T-helper 22 cell (primary cell): ENCODE data around the gene ACACB.

Experiments
- DNase-seq: peaks from one replicate; pipeline ENCODE4 v3.0.0-alpha.2; 2020; ENCODE audit warnings: low read depth

Gene ACACB

DNA sequence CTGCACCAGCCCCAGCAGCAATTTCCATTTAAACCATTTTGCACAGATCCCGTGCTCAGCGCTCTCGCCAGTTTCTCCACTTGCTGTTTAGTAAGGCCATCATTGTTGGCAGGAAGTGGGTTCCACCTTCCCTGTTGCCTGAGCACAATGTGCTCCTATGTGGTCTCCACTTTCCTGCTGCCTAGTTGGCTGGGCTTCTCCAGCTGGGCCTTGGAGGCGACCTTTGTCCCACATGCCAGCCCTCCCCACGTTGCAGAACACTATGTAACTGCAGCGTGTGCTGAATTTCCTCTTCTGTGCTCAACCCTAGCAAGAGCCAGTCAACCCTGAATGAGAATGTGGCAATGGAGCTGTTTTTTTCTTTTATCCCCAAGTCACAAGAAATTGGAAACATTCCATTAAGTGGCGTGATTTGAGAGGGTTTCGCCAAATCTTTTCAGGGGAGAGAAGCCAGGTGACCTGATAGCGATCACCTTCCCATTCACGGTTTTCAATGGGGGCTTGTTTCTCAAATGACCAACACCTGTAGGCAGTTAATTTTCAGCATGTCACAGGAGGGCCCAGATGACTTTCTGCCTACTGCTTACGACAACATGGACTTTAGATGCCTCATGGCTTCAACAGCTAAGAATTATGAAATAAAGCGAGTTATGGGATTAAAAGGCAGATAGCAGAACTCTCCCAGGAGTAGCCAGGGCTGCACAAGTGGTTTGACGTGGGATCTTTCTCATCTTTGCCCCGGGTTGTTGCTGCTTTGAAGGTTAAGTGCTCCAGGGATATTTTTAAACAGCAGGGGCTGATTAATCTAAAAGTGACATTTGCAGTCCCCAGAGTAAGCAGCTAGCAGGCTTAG lies at the start of gene ACACB:
Gene ACACB (plus strand): TSS at position 830 of the 853 bp plus-strand sequence. CDS start 22,819 bp downstream, outside the sequence.
- no peak for DNase-seq

DNA sequence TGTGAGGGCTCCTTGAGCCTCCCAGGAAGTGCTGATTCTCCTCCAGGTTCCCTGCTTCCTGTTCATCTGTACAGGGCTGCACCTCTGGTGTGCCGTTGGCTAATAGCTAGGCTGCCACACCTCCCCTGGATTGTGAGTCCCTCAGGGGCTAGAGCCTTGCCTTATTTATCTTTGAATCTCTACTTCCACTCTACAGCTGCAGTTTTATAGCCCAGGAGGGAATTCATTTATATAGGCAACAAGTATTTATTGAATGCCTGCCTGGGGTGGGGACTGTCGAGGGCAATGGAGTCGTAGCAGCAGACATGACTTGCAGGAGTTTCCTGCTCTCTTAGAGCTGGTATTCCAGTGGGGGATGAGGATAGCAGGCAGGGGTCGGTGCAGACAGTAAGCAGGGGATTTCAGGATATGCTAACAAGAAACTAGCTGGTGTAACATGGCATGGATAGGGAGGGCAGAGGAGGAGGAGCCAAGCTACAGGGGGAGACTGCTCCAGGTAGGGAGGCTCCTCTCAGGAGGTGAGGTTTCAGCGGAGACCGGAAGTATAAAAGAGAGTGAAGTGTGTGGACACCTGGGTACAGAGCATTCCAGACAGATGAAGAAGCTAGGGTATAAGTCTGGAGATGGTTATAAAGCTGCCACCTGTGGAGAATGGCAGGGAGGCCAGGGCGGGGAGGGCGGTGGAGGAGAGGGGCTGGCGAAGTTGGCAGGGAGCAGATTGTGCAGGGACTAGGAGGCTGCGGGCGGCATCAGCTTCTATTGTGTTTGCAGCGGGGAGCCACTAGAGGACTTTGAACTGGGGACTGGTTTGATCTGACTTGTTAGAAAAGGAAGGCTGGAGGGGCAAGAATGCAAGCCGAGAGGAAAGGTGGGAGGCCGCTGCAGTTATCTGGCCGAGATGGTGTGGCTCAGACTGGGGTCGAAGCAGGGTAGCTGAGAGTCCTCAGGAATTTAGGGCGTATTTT lies 46.8 kb upstream of the ACACB start:
- no peak for DNase-seq

DNA sequence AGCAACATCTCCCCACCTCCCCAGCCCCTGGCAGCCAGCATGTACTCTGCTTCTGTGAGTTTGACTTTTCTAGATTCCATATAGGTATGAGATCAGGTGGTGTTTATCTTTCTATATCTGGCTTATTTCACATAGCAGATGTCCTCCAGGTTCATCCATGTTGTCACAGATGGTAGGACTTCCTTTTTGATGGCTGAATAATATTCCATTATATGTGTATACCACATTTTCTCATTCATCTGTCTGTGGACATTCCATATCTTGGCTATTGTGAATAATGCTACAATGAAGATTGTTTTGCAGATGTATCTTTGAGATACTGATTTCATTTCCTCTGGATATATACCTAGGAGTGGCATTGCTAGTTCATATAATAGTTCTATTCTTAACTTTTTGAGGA lies 41.5 kb upstream of the ACACB start:
- no peak for DNase-seq

DNA sequence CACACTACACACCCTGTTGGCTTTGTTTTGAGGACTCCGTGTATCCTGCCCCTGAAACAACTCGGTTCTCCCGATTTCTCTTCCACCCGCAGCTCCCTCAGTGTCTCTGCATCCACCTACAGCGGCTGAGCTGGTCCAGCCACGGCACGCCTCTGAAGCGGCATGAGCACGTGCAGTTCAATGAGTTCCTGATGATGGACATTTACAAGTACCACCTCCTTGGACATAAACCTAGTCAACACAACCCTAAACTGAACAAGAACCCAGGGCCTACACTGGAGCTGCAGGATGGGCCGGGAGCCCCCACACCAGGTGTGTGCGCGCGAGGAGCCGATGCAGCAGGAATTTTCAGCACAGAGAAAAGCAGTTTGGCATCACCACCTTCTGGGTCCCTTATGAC lies 33.6 kb upstream of the ACACB start:
- DNase-seq: no peak

DNA sequence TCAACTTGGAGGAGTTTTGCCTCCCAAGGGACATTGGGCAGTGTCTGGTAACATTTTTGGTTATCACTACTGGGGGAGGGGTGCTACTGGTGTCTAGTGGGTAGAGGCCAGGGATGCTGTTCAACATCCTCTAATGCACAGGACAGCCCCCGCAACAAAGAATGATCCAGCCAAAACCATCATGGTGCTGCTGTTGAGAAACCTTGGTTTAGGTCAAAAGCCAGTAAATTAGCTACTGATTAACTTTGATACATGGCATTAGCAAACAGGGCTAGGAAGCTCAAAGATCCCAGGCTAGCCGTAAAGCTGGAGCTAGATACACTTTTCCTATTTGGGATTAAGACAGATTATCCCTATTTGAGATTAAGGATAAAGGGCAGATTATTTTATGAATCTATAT lies 32.0 kb upstream of the ACACB start:
- DNase-seq: no peak

DNA sequence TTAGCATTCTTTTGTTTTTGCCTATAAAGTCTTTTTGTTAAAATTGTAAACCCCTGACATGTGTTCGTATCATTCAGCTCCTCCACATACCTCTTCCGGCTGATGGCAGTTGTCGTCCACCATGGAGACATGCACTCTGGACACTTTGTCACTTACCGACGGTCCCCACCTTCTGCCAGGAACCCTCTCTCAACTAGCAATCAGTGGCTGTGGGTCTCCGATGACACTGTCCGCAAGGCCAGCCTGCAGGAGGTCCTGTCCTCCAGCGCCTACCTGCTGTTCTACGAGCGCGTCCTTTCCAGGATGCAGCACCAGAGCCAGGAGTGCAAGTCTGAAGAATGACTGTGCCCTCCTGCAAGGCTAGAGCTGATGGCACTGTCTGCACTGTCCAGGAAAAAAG lies 30.8 kb upstream of the ACACB start:
- DNase-seq: no peak

DNA sequence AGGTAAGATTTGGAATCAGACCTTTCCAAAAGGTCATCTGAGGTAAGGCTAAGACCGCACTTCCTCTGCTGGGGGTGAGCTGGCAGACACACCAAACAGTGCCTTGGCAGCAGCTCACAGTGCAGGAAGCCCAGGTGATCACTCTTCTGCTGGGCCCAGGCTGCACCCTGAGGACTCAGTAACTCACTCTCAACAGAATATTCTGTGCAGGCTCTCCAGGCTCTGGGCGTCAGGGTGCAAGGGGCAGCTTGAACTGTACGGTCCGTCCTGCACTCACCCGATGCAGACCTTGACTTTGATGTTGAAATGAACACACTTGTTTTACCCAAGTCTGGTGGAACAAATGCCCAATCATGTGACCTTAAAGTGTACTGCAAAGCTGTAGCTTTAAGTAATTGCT lies 29.1 kb upstream of the ACACB start:
- no peak for DNase-seq

DNA sequence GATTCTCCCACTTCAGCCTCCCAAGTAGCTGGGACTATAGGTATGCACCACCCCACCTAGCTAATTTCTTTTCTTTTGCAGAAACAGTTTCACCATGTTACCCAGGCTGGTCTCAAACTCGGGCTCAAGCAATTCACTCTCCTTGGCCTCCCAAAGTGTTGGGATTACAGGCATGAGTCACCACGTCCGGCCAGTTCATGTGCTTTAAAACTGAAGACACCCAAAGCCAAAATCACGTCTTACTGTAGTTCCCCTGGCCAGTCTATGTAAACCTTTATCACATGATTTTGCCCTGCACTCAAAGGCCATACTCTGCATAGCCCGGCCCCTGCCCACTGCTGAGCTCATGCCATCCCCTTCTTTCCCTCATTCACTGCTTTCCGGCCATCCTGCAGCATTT lies 27.6 kb upstream of the ACACB start:
- no peak for DNase-seq

DNA sequence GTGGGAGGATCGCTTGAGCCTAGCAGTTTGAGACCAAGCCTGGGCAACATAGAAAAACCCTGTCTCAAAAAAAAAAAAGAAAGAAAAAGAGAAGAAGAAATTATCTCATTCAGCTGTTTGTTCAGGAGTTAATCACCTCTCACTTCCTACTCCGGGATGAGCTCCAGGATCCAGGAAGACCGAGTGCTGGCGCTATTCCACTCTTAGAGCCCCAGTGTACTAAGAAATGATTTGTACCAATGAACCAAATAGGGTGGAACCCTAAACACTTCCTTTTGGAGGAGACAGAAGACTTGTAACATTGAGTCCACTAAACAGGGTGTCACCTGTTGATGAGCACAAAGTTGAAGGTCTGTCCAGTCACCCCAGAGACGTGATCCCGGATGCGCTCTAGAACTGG lies 26.7 kb upstream of the ACACB start:
- no peak for DNase-seq

DNA sequence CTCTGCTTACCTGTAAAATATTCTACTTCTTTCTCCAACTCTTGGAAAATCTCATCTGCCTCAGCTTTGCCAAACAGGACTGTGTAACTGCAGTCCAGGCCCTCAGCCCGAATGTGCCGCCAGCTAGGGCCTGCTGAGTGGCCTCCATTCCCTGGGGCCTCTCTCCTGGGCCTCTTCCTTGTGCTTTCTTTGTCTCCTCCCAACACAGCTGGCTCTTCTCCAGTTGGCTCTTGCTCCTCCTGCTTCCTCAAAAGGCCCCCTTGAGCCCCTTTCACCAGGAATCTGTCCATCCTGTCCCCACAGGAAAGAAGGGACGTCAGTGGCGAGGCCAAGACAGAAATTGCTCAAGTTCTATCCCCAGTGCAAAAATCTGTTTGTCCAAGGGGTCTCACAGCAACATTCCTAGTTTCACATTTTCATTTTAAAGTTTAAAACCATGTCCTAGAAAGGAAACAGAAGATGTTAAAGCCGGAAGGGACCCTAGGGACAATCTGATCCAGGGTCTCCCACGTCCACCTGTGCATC lies 23.8 kb upstream of the ACACB start:
- no peak for DNase-seq

DNA sequence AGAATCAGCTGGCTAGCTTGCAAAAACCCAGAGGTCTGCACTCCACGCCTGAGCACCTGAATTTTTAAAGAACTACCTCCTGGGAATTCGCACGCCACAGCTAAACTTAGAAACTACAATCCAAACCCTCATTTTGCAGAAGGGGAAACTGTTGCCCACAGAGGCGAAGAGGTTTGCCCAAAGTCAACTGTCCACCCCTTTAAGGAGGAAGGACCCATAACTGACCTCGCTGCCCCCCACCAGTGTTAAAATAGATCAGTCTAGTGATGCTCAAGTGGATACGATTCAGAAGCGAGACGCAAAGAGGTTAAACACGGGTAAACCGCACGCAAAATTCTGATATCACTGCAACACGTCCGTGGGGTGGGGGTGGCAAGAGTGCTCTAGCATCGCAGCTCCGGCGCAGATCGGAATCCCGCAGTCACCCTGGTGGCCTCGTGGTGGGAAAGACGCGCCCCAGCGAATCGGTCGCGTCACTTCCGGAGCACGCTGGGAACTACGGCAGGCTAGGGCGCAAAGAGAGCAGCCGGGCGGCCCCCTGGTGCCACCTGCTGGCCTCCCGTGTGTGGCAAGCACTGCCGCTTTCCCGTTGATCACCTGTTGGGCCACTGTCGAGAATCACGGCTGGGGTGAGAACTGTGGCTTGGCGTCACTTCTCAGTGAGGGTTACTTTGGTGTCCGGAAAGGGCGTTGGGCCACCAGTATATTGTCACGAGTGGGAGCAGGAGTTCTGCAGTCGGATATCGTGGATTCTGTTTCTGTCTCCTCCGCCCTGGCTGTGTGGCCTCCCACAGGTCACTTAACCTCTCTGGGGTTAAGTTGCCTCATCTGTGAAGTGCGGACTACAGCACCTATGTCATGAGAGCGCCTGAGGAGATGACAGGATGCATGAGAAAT lies 23.1 kb upstream of the ACACB start, which contains the start of gene ALKBH2:
Gene ALKBH2 (minus strand): TSS at position 451 of the 897 bp plus-strand sequence. CDS start 686 bp downstream, outside the sequence.
- peak; percentile 92 for DNase-seq

DNA sequence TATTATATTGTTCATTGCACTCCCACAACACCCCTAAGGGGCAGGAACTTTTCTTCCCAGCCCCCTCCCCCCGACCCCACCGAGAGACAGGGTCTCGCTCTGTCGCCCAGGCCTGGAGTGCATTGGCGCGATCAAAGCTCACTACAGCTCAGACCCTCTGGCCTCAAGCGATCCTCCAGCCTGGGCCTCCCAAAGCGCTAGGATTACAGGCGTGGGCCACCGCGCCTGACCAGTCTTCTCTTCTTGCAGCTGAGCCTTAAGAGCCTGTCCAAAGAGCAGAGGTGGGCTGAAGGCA lies 19.3 kb upstream of the ACACB start:
- DNase-seq: no peak

DNA sequence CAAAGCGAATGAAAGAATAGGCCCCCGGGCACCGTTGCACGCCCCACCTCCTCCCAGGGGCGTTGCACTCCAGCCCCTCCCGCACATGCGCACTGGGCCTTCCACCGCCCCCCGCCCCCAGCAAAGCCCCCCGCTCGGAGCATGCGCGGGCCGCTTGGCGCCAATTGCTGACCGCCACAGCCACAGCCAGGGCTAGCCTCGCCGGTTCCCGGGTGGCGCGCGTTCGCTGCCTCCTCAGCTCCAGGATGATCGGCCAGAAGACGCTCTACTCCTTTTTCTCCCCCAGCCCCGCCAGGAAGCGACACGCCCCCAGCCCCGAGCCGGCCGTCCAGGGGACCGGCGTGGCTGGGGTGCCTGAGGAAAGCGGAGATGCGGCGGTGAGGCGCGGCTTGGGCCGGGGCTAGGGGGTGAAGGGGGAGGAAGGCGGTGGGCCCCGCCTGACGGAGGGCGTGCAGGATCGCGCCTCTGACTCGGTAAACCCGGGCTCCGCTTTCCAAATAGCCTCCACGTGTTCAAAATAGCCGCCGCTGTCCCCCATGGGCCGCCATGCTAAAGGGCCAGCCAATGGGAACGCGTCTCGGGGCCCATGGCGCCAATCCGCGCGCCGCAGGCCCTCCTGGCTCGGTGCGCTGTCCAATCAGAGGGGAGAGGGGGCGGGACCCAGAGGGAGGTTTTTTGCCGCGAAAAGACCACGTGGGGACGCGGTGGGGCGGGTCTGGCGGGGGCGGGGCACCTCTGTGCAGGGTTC lies 18.8 kb upstream of the ACACB start, which contains the start of gene UNG:
Gene UNG (plus strand): TSS at position 163 of the 748 bp plus-strand sequence. CDS start 83 bp downstream, at position 246.
- peak; percentile 93 for DNase-seq

DNA sequence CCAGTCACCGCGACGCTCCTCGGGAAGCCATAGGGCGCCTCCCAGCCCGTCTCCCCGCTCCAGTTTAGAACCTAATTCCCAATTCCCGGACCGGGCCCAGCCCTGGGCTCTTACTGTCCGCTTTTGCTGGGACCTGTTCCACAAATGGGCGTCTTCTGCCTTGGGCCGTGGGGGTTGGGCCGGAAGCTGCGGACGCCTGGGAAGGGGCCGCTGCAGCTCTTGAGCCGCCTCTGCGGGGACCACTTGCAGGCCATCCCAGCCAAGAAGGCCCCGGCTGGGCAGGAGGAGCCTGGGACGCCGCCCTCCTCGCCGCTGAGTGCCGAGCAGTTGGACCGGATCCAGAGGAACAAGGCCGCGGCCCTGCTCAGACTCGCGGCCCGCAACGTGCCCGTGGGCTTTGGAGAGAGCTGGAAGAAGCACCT lies 18.2 kb upstream of the ACACB start:
- DNase-seq: peak; percentile 30

DNA sequence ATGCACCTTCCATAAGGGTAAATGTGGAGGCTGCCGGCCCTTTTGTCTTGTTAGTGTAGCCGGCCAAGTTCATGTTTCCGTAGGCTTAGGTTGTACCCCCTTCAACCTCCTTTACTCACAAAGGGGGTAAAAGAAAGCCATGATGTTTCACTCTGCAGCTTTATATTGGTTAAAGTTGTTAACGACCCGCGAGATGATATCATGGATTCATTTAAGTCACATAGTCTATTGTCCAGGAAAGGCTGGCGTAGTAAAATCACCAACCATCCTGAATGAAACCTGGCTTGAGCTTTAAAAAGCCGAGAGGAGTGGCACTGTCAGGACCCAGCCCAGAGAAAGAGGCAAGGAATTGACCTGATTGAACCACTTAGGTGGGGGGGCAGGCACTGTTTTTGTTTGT lies 17.7 kb upstream of the ACACB start:
- DNase-seq: no peak

DNA sequence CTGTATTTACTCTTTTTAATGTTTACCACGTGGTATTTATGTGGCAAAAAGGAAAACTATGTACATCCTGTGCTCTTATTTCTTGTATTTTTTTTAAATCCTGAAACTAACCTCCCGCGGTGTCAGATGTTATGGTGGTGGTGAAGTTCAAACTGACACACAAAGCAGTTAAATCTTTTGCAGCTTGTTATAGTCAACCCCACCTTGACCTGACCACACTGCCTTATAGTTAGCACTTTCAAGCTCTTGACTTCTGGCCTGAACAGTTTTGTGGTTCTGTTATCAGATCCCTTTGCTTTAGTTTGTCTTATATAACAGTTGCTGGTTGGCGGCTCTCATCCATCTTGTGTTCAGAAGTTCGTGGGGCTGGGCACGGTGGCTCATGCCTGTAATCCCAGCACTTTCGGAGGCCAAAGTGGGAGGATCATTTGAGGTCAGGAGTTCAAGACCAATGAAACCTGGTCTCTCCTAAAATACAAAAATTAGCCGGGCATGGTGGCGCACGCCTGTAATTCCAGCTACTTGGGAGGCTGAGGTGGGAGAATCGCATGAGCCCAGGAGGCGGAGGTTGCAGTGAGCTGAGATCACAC lies 16.9 kb upstream of the ACACB start:
- DNase-seq: no peak

DNA sequence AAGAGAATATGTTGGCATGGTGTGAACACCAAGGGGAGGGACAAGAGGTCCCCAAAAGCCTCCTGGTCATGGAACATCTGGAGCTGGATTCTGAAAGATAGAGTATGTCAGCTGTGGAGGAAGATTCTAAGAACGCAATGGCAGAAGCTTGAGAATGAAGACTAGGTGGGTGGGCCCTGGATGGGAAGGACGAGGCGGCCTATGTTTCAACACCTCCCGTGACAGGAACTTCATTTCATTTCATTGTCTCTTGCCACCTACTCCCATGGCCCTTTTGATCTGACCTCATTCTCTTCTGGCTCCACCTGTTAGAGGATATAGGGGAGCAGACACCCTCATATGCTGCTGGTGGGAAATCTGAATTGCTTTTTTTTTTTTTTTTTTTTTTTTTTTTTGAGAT lies 15.6 kb upstream of the ACACB start:
- no peak for DNase-seq

DNA sequence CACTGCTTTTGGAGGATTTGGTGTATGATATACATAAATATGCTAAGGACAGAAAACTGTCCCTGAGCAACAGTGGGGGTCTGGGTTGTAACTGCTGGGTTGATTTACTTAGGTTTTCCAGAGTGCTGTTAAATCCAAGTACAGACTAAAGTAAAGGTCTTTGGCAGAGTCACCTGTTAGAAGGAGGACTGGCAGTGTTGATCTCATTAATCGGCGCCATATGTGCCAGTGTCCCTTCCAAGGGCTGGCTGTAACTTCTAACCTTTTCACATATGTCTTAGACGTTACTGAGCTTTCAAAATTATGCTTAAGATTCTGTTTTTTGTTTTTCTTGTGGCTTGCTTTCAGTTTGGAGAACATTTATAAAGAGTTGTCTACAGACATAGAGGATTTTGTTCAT lies 13.9 kb upstream of the ACACB start:
- DNase-seq: no peak

DNA sequence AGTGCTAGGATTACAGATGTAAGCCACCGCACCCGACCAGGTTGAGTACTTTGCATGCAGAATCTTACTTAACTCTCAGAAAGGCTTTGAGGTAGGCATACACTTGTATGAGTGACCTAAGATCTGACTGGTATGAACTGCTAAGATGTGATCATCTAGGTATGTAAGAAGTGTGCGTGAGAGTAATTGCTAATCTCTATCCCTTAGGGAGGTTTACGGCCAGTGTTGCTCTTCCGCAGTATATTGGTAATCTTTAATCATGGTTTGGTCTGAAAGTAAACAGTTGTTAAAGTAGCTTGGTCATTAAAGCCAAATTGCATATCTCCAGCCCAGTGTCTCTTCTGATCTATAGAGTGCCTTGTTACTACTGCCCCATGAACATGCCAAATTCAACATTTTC lies 11.2 kb upstream of the ACACB start:
- no peak for DNase-seq

DNA sequence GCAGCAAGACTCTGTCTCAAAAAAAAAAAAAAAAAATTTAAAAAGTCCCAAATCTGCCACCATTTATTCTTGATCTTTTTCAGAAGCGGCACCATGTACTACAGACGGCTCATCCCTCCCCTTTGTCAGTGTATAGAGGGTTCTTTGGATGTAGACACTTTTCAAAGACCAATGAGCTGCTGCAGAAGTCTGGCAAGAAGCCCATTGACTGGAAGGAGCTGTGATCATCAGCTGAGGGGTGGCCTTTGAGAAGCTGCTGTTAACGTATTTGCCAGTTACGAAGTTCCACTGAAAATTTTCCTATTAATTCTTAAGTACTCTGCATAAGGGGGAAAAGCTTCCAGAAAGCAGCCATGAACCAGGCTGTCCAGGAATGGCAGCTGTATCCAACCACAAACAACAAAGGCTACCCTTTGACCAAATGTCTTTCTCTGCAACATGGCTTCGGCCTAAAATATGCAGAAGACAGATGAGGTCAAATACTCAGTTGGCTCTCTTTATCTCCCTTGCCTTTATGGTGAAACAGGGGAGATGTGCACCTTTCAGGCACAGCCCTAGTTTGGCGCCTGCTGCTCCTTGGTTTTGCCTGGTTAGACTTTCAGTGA lies 6.5 kb upstream of the ACACB start:
- no peak for DNase-seq
